HepG2 (cell line): ENCODE data around the gene ELAC1. TPM values are rescaled to one million over a fixed set of nuclear protein-coding genes. Genes with fewer than 3 reads are reported as not detected.
A peak's percentile ranks its signal among the peaks of the same experiment; 100 is the strongest.

Experiments used
- AGO1 ChIP-seq: fragments of 200-400 bp; formaldehyde crosslinking; IDR thresholded peaks from 2 replicates; pipeline ENCODE4 v1.6.1; 2017; ENCODE audit warnings: mild to moderate bottlenecking, low read depth, low read length, moderate library complexity; ENCODE audit not compliant: poor library complexity, severe bottlenecking
- ATF7 ChIP-seq, 2 experiments: fragments of 450-650 bp in 1 of 2; sonication (generic) in 1 of 2; formaldehyde crosslinking in 1 of 2; IDR thresholded peaks; 2 replicates each; pipeline versions ENCODE4 v1.4.0 to v1.6.1; 2016 to 2020; ENCODE audit warnings: antibody characterized with exemption in 1 of 2, mild to moderate bottlenecking in 1 of 2, missing genetic modification reagents in 1 of 2
- FOSL1 ChIP-seq: sonication (generic); formaldehyde crosslinking; IDR thresholded peaks from 2 replicates; pipeline ENCODE4 v1.9.0; 2021; ENCODE audit warnings: missing genetic modification reagents, borderline replicate concordance
- FOXP4 ChIP-seq: sonication (generic); formaldehyde crosslinking; IDR thresholded peaks from 2 replicates; pipeline ENCODE4 v1.4.0; 2020; ENCODE audit warnings: missing genetic modification reagents
- GZF1 ChIP-seq: sonication (generic); formaldehyde crosslinking; IDR thresholded peaks from 2 replicates; pipeline ENCODE4 v1.5.1; 2020; ENCODE audit warnings: mild to moderate bottlenecking, missing genetic modification reagents
- IKZF5 ChIP-seq: IDR thresholded peaks from 2 replicates; pipeline ENCODE4 v1.6.1; 2018; ENCODE audit warnings: missing genetic modification reagents, mild to moderate bottlenecking, missing compliant biosample characterization
- KAT8 ChIP-seq: IDR thresholded peaks from 2 replicates; pipeline ENCODE4 v1.6.1; 2016; ENCODE audit warnings: missing genetic modification reagents, missing compliant biosample characterization
- NPAS2 ChIP-seq: sonication (generic); formaldehyde crosslinking; IDR thresholded peaks from 2 replicates; pipeline ENCODE4 v1.8.0; 2022; ENCODE audit warnings: mild to moderate bottlenecking, missing genetic modification reagents, borderline replicate concordance
- PCBP1 ChIP-seq: fragments of 200-400 bp; formaldehyde crosslinking; IDR thresholded peaks from 2 replicates; pipeline ENCODE4 v1.6.1; 2017; ENCODE audit warnings: mild to moderate bottlenecking, low read depth, low read length, borderline replicate concordance
- POLR2AphosphoS5 ChIP-seq: IDR thresholded peaks from 2 replicates; pipeline ENCODE4 v1.6.1; 2012; ENCODE audit warnings: low read depth, low read length
- SAFB2 ChIP-seq: sonication (generic); formaldehyde crosslinking; IDR thresholded peaks from 2 replicates; pipeline ENCODE4 v1.5.1; 2020; ENCODE audit warnings: missing genetic modification reagents, low read depth, mild to moderate bottlenecking, borderline replicate concordance
- SNAI1 ChIP-seq: sonication (generic); formaldehyde crosslinking; IDR thresholded peaks from 2 replicates; pipeline ENCODE4 v1.5.0; 2020; ENCODE audit warnings: mild to moderate bottlenecking, missing genetic modification reagents, borderline replicate concordance
- SPEN ChIP-seq: sonication (generic); formaldehyde crosslinking; IDR thresholded peaks from 2 replicates; pipeline ENCODE4 v1.5.1; 2020; ENCODE audit warnings: low read depth, mild to moderate bottlenecking, missing genetic modification reagents
- TBX2 ChIP-seq: sonication (generic); formaldehyde crosslinking; IDR thresholded peaks from 2 replicates; pipeline ENCODE4 v1.5.0; 2020; ENCODE audit warnings: missing genetic modification reagents, mild to moderate bottlenecking, borderline replicate concordance
- YEATS2 ChIP-seq: sonication (generic); formaldehyde crosslinking; IDR thresholded peaks from 2 replicates; pipeline ENCODE4 v1.4.0; 2020; ENCODE audit warnings: missing genetic modification reagents, borderline replicate concordance
- ZNF136 ChIP-seq: sonication (generic); formaldehyde crosslinking; IDR thresholded peaks from 2 replicates; pipeline ENCODE4 v1.8.1; 2022; ENCODE audit warnings: low read depth, mild to moderate bottlenecking, moderate library complexity, missing genetic modification reagents
- ZNF317 ChIP-seq: sonication (generic); formaldehyde crosslinking; IDR thresholded peaks from 2 replicates; pipeline ENCODE4 v1.5.0; 2020; ENCODE audit warnings: mild to moderate bottlenecking, missing genetic modification reagents
- ZNF501 ChIP-seq: sonication (generic); formaldehyde crosslinking; IDR thresholded peaks from 2 replicates; pipeline ENCODE4 v1.5.1; 2020; ENCODE audit warnings: mild to moderate bottlenecking, moderate library complexity, missing genetic modification reagents
- ZNF556 ChIP-seq: sonication (generic); formaldehyde crosslinking; IDR thresholded peaks from 2 replicates; pipeline ENCODE4 v1.4.0; 2020; ENCODE audit warnings: mild to moderate bottlenecking, missing genetic modification reagents, borderline replicate concordance
- polyA plus RNA-seq, 8 experiments: library from polyadenylated mRNA; depleted of rRNA in 3 of 8; stranded (reverse) in 7 of 8; unstranded in 1 of 8; fragments of >200 nt; fragmentation: Illumina TruSeq in 4 of 8; extraction: Trizol in 4 of 8; gene quantifications; 2 replicates each; pipeline versions ENCODE4 v1.2.1 to v1.2.3, GENCODE V29; 2011 to 2016; ENCODE audit warnings: low read depth in 4 of 8, missing spikeins in 1 of 8, mixed read lengths in 1 of 8; ENCODE audit not compliant: insufficient read depth in 1 of 8
- total RNA-seq, 5 experiments: library from RNA; depleted of rRNA; stranded (reverse); fragments of >200 nt; fragmentation: Illumina TruSeq; extraction: Trizol; gene quantifications; 2 replicates each; pipeline ENCODE4 v1.2.3, GENCODE V29; 2016; ENCODE audit warnings: low read depth in 1 of 5
- TF ChIP-seq, protein P1 (sequence below): sonication (generic); formaldehyde crosslinking; IDR thresholded peaks from 2 replicates; pipeline ENCODE4 v1.8.1; 2022; ENCODE audit warnings: low read depth, mild to moderate bottlenecking, missing genetic modification reagents
- TF ChIP-seq, protein P2 (sequence below): sonication (generic); formaldehyde crosslinking; conservative IDR thresholded peaks from 2 replicates; pipeline ENCODE4 v1.4.0; 2020; ENCODE audit warnings: missing genetic modification reagents

Gene ELAC1
- total and polyA plus RNA-seq, 2 of the 13 experiments (the other 11 are each of a cell fraction or from before 2014, with no cell fraction given) = 1.9 to 3.6 TPM

GRCh38 chr18:51029694-51030536, 62.1 kb downstream of the ELAC1 start, which contains the start of gene SMAD4 (continued):
- TF ChIP-seq IKZF5 (CRISPR knock-in tag) (no peak; the same call in 1 of the 2 replicates), YEATS2 (CRISPR knock-in tag) (peak; percentile 86; the same call in 1 of the 2 replicates), ZNF501 (CRISPR knock-in tag) (no peak; the same call in none of the 2 replicates), SPEN (CRISPR knock-in tag) (peak; percentile 75; the same call in 1 of the 2 replicates), TBX2 (peak; percentile 40; the same call in 1 of the 2 replicates), ATF7 (IDR thresholded peaks at IDR 0.05) (no peak), ATF7 (CRISPR knock-in tag; IDR thresholded peaks at IDR 0.05) (no peak), ZNF317 (CRISPR knock-in tag) (peak; percentile 55; the same call in 1 of the 2 replicates), SAFB2 (CRISPR knock-in tag) (0 out of 2 replicates have a peak, but pooled peaks have one; percentile 1), FOXP4 (no peak; the same call in 1 of the 2 replicates), FOSL1 (CRISPR knock-in tag) (no peak), KAT8 (peak; percentile 73), ZNF556 (CRISPR knock-in tag) (peak; percentile 82; the same call in 1 of the 2 replicates), ZNF136 (CRISPR knock-in tag) (peak; percentile 64; the same call in 1 of the 2 replicates), SNAI1 (CRISPR knock-in tag) (peak; percentile 89; the same call in 1 of the 2 replicates), AGO1 (peak; percentile 32), POLR2AphosphoS5 (peak; percentile 93), GZF1 (CRISPR knock-in tag) (no peak), PCBP1 (no peak), NPAS2 (no peak)
- TF ChIP-seq, protein P1, sequence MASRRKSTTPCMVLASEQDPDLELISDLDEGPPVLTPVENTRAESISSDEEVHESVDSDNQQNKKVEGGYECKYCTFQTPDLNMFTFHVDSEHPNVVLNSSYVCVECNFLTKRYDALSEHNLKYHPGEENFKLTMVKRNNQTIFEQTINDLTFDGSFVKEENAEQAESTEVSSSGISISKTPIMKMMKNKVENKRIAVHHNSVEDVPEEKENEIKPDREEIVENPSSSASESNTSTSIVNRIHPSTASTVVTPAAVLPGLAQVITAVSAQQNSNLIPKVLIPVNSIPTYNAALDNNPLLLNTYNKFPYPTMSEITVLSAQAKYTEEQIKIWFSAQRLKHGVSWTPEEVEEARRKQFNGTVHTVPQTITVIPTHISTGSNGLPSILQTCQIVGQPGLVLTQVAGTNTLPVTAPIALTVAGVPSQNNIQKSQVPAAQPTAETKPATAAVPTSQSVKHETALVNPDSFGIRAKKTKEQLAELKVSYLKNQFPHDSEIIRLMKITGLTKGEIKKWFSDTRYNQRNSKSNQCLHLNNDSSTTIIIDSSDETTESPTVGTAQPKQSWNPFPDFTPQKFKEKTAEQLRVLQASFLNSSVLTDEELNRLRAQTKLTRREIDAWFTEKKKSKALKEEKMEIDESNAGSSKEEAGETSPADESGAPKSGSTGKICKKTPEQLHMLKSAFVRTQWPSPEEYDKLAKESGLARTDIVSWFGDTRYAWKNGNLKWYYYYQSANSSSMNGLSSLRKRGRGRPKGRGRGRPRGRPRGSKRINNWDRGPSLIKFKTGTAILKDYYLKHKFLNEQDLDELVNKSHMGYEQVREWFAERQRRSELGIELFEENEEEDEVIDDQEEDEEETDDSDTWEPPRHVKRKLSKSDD (CRISPR knock-in tag) = no peak
- TF ChIP-seq, protein P2, sequence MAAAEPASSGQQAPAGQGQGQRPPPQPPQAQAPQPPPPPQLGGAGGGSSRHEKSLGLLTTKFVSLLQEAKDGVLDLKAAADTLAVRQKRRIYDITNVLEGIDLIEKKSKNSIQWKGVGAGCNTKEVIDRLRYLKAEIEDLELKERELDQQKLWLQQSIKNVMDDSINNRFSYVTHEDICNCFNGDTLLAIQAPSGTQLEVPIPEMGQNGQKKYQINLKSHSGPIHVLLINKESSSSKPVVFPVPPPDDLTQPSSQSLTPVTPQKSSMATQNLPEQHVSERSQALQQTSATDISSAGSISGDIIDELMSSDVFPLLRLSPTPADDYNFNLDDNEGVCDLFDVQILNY (CRISPR knock-in tag) = no peak
